Measurements from ENCODE around the gene ETNK2. TPM values are rescaled to one million over a fixed set of nuclear protein-coding genes. Genes with fewer than 3 reads are reported as not detected.
"Not testable (repeated sequence)": the region's sequence is repeated elsewhere in the genome, so short reads cannot be mapped to it uniquely, and the experiment has no call there.

The ETNK2 gene
- total RNA-seq, 1 donor from 2014 or later: 13.7 TPM

DNA sequence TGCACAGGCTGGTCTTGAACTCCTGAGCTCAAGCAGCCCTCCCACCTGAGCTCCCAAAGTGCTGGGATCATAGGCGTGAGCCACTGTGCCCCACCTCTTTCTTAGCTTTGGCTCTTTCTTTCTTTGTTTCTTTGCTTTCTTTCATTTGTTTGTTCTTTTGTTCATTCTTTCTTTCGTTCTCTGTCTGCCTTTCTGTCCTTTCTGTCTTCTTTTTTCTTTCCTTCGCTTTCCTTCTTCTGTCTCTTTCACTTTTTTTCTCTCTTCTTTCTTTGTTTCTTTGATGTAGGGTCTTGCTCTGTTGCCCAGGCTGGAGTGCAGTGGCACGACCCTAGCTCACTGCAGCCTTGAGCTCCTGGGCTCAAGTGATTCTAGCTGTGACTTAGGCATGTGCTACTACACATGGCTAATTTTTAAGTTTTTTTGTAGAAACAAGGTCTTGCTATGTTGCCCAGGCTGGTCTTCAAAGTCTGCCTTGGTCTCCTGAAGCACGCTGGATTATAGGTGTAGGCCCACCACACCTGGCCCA is 60.0 kb downstream of the ETNK2 start:
- intact Hi-C loops (cut with DNase I): no loop called here

GRCh38 chr1:204091066-204091465 is 60.8 kb downstream of the ETNK2 start:
- DNase-seq (ENCODE audit: low spot score): no peak
- ATAC-seq: no peak
- intact Hi-C loops (cut with DNase I): no loop called here

More for the DNA sequence above, 60.0 kb downstream of the ETNK2 start:
- no peak for DNase-seq (ENCODE audit: low spot score)
- ATAC-seq: no peak

DNA sequence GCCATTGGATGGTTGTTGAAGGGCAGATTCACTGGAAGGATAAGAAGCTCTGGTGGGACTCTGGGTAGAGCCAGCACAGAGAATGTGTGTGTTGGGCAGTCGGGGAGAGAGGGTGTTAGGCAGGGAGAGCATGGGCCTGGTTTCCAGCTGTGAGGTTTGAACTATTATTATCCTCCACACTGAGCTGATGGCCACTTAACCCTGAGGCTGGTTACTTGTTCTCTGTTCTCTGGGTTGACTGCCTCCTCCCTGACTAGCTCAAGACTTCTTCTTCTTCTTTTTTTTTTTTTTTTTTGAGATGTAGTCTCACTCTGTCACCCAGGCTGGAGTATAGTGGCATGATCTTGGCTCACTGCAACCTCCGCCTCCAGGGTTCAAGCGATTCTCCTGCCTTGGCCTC is 61.7 kb downstream of the ETNK2 start:
- DNase-seq (ENCODE audit: low spot score); intact Hi-C loops (cut with DNase I); ATAC-seq: not testable (repeated sequence)

DNA sequence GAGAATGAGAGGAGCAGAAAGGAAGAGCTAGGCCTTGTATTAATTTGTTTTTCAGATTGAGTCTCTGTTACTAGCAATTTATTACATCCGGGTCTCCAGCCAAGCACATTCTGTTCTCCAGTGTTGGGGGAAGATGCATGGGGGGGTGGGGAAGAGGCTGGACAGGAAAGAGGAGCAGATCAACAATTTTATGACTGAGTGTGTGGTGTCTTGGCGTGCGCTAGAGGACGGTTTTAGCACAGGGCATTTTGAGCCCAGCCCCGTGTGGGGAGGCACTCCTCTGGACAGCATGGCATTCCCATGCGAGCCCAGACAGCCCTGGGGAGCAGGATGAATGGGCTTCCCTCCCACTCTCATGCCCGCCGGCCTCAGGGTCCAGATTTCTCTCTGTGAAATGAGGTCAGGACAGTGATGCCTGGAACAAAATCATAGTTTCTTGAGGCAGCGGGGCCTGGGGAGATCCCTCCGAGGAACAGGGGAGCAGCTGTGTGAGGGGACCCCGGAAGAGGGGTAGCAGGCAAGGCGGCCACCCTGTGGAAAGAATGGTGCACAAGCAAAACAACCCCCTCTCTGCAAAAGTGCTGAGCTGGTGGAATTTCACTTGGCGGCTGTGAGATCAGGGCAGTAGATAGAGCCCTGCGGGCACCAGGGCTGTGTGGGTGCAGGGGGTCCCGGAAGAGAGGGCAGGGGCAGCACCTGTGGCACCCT is 62.6 kb downstream of the ETNK2 start:
- DNase-seq (ENCODE audit: low spot score) (no peak), ATAC-seq (peak; percentile 84)
- intact Hi-C loops (cut with DNase I): no loop called here

- DNase-seq (ENCODE audit: low spot score) (no peak), ATAC-seq (no peak)
- intact Hi-C loops (cut with DNase I): no loop called here
These were observed 63.2 kb downstream of the ETNK2 start for GRCh38 chr1:204088596-204088995.

DNA sequence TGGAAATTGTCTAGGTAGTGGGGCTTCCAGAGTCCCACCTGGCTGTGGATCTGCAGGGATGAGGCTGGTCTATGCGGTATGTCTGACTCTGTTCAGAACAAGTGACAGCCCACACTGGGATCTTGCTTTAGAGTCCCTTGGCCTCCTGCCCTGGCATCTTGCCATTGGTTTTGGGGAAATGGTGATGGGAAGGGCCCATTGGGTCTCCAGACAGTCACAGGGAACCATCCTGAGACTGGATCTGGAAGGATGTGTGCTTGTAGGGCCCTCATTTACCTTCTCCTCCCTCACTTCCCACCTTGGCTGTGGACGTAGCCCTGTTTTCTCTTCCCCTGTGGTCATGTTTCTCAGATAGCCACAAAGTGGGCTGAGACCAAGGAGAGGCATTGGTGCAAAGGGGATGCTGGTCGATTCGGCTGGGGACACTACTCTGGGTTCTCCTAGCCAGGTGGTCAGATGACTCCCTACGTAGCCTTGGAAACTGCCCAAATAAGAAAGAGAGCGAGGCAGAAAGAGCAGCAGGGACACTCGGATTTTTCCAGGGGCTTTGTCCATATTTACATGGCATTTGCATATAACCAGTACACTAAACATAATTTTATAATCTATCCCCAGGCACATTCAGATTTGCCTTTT is 63.8 kb downstream of the ETNK2 start:
- intact Hi-C loops (cut with DNase I): no loop called here
- ATAC-seq (peak; percentile 31), DNase-seq (ENCODE audit: low spot score) (peak; percentile 74)

- ATAC-seq (no peak), DNase-seq (ENCODE audit: low spot score) (no peak)
- intact Hi-C loops (cut with DNase I): no loop called here
These were observed 64.5 kb downstream of the ETNK2 start for GRCh38 chr1:204087181-204087892.

DNA sequence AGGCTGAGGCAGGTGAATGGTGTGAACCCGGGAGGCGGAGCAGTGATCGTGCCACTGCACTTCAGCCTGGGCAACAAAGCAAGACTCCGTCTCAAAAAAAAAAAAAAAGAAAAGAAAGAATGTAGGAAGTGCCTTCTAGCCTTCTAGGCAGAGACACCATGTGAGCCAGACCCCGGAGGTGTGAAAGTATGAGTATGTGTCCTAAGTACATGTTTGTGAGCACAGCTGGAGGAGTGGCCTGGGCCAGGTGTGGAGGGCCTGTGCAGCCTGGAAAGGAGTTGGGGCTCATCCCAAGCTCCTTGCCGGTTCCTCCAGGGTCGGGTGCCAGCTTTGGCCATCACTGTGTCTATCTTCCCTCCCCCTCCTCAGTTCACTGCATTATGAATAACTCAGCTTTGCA is 66.0 kb downstream of the ETNK2 start:
- ATAC-seq (no peak), DNase-seq (ENCODE audit: low spot score) (no peak)
- intact Hi-C loops (cut with DNase I): no loop called here

DNA sequence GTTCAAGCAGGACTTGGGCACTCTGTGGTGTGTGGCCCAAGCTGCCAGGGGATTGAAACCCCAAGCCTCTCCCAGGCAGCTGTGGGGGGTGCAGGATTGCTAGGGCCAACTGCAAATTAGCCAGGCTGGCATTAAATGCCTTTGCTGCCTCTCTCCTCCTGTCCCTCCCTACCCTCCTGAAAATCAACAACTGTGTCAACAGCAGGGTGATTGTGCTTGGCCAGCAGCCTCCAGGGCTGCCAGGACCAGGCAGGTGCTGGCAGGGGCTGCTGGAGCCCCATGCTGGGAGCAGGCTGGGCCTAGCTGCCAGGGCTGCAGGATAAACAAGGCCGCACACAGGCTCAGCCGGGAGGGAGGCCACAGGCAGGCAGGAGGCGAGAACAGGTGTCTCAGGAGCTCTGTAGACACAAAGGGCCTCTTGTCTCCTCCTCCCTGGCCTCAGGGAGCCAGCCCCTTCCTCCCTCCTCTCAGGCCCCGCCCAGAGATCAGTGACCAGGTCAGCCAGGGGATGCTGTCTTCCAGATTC is 67.5 kb downstream of the ETNK2 start:
- intact Hi-C loops (cut with DNase I): no loop called here
- no peak for DNase-seq (ENCODE audit: low spot score)
- ATAC-seq: no peak

- DNase-seq (ENCODE audit: low spot score) (no peak), ATAC-seq (no peak)
- intact Hi-C loops (cut with DNase I): no loop called here
These were observed 68.4 kb downstream of the ETNK2 start for GRCh38 chr1:204083491-204083890.

DNA sequence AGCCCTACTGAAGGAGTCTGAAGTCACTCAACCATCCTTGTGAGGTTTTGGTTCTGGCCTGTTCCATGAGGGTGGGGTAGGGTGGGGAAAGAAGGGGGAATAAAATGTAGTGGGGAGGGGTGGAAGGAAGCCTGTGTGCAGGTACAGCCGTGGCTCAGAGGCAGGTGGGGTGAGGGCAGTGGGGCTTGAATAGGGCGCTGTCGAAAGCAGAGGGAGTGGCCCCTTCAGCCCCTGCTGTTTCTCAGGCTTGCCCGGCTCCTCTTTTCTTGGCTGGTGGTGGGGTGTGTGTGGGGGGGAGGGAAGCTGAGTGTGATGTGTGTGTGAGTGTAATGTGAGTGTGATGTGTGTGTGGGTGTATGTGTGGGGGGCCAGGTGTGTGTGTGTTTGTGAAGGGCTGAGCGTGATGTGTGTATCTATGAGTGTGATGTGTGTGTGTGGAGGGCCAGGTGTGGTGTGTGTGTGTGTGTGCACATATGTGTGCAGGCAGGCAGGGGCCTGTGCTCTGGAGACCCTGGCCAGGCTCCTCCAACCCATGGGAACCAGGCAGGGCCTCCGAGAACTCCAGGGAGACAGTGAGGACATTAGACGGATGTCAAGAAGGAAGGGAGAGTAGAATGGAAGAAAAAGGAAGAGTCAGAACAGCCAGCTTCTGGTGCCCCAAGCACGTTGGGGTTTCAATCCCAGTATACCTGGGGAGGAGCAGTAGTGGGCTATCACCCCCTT is 69.9 kb downstream of the ETNK2 start:
- no peak for DNase-seq (ENCODE audit: low spot score)
- intact Hi-C loops (cut with DNase I): no loop called here
- ATAC-seq: no peak

GRCh38 chr1:204081164-204081790 is 70.6 kb downstream of the ETNK2 start:
- ATAC-seq: no peak

More at GRCh38 chr1:204081164-204081790, 70.6 kb downstream of the ETNK2 start:
- DNase-seq (ENCODE audit: low spot score): no peak
- intact Hi-C loops (cut with DNase I): no loop called here

Other genes with a start within 250 kb of the ETNK2 start
- 56.3 TPM for gene SOX13, start 78.9 kb downstream of the ETNK2 start, total RNA-seq
- not detected for gene REN, start 14.3 kb upstream of the ETNK2 start, total RNA-seq
- not detected for gene KISS1, start 44.4 kb upstream of the ETNK2 start, total RNA-seq
- gene GOLT1A, start 61.9 kb upstream of the ETNK2 start, total RNA-seq: 0.40 TPM
- gene PLEKHA6, start 207.9 kb upstream of the ETNK2 start, total RNA-seq: 18.9 TPM